ENCODE data around the gene NOS1AP.

- TF ChIP-seq CTCF (IDR thresholded peaks at IDR 0.05), result no peak
- TF ChIP-seq POLR2AphosphoS5 (IDR thresholded peaks at IDR 0.05), result no peak
- no peak for TF ChIP-seq POLR2A (IDR thresholded peaks at IDR 0.05)
Measured at GRCh38 chr1:162111572-162111971, 42.1 kb downstream of the NOS1AP start.

Measured in transverse colon (tissue), 4 donors.